NCI-H2029 treated with DMSO at 0.1 percent for 48 hours (cell line): Measurements from ENCODE around the gene KRT7.
A peak's percentile ranks its signal among the peaks of the same experiment; 100 is the strongest.
"Not testable (repeated sequence)": the region's sequence is repeated elsewhere in the genome, so short reads cannot be mapped to it uniquely, and the experiment has no call there.

Experiments used
- DNase-seq: peaks from one replicate; lab custom pipeline; 2025; lab: John Stamatoyannopoulos, UW

Gene KRT7

GRCh38 chr12:52243856-52244614, 11.0 kb downstream of the KRT7 start:
- DNase-seq: peak; percentile 52

GRCh38 chr12:52244615-52244994, 11.6 kb downstream of the KRT7 start:
- DNase-seq: no peak

- DNase-seq: no peak
Observed at GRCh38 chr12:52245259-52245961, 12.4 kb downstream of the KRT7 start.

GRCh38 chr12:52245962-52246569, 13.0 kb downstream of the KRT7 start:
- no peak for DNase-seq

GRCh38 chr12:52246720-52247621, 13.9 kb downstream of the KRT7 start:
- DNase-seq: no peak

- no peak for DNase-seq
Observed at GRCh38 chr12:52247622-52248540, 14.8 kb downstream of the KRT7 start.

GRCh38 chr12:52248541-52249461, 15.8 kb downstream of the KRT7 start:
- no peak for DNase-seq

- DNase-seq: no peak
Observed at GRCh38 chr12:52249511-52250047, 16.5 kb downstream of the KRT7 start.

GRCh38 chr12:52250048-52250990, 17.3 kb downstream of the KRT7 start:
- DNase-seq: no peak

- no peak for DNase-seq
Observed at GRCh38 chr12:52251367-52252051, 18.5 kb downstream of the KRT7 start.

- not testable (repeated sequence) for DNase-seq
Observed at GRCh38 chr12:52252175-52252615, 19.2 kb downstream of the KRT7 start.

GRCh38 chr12:52252728-52253343, 19.8 kb downstream of the KRT7 start:
- DNase-seq: no peak

- no peak for DNase-seq
Observed at GRCh38 chr12:52253391-52254179, 20.5 kb downstream of the KRT7 start.

- DNase-seq: no peak
Observed at GRCh38 chr12:52254180-52254964, 21.3 kb downstream of the KRT7 start.

GRCh38 chr12:52254965-52255751, 22.1 kb downstream of the KRT7 start:
- no peak for DNase-seq
